T-helper 1 cell (primary cell): ENCODE results near the gene SSR3.
"Not testable (repeated sequence)": the region's sequence is repeated elsewhere in the genome, so short reads cannot be mapped to it uniquely, and the experiment has no call there.

ENCODE experiments used
- DNase-seq, 5 donors: peaks; one replicate each; pipeline ENCODE4 v3.0.0-alpha.2; 2012 to 2020

Gene SSR3

GRCh38 chr3:156575641-156576040 is 20.7 kb upstream of the SSR3 start:
- no peak for DNase-seq

DNA sequence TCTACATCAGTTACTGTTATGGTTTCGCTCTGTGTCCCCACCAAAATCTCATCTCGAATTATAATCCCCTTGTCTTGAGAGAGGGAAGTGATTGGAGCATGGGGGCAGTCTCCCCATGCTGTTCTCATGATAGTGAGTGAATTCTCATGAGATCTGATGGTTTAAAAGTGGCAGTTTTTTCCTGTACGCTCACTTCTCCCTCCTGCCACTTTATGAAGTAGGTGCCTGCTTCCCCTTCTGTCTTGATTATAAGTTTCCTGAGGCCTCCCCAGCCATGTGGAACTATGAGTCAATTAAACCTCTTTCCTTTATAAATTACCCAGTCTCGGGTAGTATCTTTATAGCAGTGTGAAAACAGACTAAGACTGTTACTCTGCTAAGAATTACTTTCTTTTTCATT is 15.0 kb upstream of the SSR3 start:
- not testable (repeated sequence) for DNase-seq

- DNase-seq = not testable (repeated sequence)
Measured at GRCh38 chr3:156569016-156569415, 14.1 kb upstream of the SSR3 start.

DNA sequence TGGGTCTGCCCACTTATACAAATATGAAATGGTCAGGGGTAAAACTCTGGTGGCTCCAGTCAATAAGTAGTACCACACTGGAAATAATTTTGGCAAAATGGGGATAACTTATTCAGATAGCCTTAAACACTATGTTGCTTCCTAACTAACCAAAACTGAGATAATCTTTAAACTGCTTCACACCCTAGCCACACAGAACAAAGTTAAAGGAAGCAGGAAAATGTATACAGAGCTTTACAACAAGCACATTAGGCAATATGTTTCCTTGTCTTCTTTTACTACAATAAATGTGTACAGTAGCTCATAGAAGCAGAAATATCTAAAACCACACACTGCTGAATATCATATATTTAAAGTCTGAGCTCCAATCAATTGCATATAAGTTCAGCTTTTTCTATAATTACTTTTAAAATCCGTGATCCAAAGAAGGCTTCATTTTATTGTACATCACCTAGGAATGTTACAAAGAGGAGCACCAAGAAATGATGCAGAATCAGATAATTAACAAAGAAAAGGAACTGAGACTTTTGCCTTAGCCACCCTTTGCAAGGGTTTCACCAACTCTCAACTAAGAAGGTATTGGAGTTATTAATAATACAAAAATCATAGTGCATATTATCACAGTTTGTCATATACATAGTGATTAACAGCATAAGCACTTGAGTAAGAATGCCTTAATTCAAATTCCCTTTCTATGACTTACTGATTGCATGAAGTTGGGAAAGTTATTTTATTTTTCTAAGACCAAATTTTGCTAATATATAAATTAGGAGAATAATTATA is 9.2 kb upstream of the SSR3 start:
- no peak for DNase-seq

GRCh38 chr3:156562486-156562885 is 7.6 kb upstream of the SSR3 start:
- DNase-seq = not testable (repeated sequence)

- DNase-seq = no peak
Measured at GRCh38 chr3:156561533-156561932, 6.6 kb upstream of the SSR3 start.

DNA sequence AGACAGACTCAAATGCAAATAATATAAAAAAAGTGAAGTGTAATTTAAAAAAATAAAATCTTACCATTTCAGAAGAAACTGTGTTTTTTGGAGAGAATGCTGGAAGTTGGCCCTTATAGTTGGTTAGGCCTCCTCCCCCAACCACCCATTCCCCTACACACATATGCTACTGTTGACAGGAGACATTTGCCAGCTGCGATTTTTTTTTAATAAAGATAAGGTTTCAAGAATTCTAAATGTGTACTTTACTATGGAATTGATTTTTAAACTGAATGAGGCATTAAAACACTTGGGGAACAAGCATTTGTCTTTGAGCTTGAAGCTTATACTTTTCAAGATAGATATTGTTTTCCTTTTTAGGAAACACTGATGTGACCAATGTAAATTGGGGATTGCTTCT is 4.4 kb upstream of the SSR3 start:
- no peak for DNase-seq

GRCh38 chr3:156558389-156558788 is 3.5 kb upstream of the SSR3 start:
- no peak for DNase-seq

DNA sequence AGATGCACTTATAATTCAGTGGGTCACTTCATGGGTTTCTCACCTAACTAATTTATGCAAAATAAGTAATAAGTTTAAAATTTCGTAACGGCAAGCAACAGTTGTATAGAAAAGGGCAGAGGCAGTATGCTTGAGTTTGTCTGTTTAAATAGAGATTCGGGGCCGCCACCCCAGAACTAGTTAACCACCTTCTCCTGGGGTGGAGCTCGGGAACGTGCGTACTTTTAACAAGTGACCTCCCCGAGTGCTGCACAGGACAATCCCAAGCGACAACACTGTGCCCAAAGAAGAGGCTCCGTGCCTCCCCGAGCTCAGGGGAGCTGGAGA is 439 bp downstream of the SSR3 start:
- DNase-seq = no peak

DNA sequence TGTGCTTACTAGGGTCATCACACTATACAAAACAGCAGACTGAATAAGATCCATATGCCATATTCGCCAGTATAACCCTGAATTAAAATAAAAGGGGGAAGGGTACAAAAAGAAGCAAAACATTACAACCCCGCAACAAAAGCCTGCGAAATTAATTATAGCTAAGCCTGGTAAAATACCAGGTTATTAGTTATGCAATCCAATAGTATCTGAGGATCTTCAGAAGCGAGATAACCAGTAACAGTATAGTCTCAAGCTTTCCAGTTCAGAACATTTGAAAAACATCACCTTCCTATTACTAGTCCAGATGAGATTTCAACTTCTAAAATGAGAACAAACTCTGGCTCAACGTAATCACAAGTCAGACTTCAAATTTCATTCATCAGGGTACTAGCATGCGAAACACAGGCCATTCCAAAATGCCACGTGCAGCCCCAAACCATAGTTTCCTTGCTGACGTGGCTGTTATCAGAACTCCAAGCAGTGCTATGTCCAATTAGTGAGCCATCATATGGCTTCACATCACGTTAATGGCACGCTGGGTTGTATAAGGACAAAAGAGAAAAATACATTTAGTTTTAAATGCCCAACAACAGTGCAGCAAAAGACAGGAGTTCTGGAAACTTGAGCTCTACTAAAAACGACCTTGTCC is 1.1 kb downstream of the SSR3 start:
- no peak for DNase-seq

DNA sequence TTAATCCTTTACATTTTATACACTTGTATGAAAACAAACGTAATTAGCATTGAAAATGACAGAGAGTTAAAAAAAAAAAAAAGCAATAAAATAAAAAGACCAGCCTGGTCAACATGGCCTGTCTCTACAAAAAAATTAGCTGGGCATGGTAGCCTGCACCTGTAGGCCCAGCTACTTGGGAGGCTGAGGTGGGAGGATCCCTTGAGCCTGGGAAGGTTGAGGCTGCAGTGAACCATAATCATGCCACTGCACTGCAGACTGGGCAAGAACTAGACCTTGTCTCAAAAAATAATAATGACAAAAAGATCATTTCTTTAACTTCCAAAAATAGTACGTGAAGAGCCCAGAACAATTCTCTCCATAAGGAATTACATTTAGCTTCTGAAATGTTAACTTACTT is 1.9 kb downstream of the SSR3 start:
- DNase-seq = no peak

- DNase-seq = no peak
Measured at GRCh38 chr3:156551746-156552145, 3.2 kb downstream of the SSR3 start.

DNA sequence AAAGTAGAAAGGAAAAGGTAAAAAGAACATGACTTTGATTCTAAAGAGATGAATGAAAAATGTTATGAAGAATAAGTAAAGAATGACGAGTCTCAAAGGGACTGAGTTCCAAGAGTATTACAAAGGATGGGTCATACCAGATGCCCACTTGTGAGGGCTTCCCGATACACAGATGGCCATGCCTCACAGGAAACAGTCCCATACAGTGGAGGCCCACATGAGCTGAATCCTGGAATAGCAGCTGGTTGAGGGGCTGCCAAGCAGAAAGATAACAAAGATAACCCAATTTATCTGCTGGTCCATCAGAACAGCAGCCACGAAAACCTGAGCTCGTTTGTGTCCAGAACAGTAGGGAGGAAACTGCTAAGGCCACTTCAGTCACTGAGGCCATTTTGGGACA is 3.7 kb downstream of the SSR3 start:
- DNase-seq = no peak

DNA sequence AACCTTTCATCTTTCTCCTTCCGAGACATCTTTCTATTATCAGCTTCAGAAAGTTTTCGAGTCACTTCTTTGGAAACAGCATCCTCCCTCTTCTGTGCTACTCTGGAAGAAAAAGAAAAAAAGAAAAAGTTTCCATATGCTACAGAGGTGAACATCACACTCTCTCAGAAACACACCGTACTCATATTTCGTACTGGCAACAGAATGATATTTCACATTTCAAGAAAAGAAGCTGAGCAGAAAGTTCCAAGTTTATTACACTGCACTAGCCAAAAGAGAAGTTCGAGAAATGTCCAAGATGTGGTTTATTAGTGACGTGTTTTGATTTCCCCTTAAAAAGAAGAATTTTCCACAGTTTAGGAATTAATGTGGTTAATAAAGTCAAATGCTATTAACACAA is 6.0 kb downstream of the SSR3 start:
- DNase-seq = no peak

GRCh38 chr3:156548041-156548687 is 6.8 kb downstream of the SSR3 start:
- no peak for DNase-seq

GRCh38 chr3:156547637-156548036 is 7.3 kb downstream of the SSR3 start:
- no peak for DNase-seq

DNA sequence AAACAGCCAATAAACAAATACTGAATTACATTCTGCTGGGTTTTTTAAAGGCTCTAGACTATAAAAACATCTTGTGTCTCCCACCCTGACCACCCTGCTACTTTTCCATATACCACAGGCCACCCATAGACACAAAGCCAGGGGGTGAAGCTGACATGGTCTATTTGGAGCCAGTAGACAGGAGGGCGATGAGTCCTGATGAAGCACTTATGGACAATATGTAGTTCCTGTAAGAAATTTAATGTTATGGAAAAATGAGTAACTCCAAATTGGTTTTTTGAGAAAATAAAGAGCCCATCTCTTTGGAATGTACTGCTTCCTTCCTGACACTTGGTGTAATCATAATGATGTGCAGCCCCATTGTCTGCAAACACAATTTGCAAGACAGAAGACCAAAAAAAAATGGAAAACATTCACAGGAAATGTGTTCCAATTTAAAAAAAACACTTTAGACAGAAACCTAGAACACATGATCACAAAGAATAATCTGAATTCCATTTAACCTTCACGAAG is 11.8 kb downstream of the SSR3 start:
- no peak for DNase-seq

GRCh38 chr3:156542101-156543042 is 12.5 kb downstream of the SSR3 start:
- DNase-seq = no peak

- DNase-seq = no peak
Measured at GRCh38 chr3:156539802-156540201, 15.1 kb downstream of the SSR3 start.

DNA sequence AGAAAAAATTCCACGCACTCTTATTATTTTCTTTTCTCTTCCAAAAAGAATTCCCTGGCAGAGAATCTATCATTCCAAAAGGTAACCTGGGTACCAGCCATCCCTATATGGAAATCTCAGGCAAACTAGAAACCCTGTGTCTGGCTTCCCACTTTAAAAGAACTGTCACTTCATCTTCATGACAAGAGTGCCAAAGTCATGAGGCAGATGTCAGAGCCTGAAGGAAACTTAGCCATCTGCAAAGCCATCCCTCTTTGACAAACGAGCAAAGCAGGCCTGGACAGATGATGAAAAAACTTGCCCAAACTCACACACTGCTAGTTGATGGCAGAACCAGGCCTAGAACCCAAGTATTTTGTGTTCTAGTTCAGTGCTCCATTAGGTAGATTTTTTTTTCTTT is 15.9 kb downstream of the SSR3 start:
- DNase-seq = no peak

DNA sequence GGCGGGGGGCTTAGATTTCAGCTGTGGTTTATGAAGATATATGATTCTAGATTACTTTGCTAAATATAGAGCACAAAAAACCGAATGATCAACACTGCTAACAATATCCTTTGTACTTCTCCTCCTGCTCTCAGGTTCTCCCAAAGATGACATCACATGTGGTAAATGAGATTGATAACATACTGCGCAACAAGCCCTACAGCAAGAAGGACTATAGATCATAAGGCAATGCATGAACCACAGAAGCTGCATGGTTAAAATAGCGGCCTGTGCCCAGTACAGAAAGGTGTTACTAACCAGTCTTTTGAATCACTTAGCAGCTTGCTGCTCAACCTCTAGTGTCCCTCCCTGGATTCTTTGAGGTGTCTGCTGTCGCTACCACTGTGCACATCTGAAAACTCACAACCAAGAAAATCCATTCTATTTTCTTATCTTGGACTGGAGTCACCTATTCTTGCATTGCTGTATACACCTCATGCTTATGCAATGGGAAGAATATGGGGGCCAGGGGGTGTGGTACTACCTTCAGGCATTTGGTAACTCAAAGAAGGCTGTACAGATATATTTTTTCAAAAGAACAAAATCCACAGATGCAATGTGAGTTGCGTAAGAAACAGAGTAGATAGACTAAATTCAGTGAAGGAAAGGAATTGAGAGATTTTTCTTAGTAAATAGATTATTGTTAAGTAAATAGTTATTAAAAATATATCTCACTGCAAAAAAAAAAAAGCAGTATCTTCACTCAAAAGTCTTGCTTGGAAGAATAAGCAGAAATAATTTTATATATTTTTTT is 18.2 kb downstream of the SSR3 start:
- no peak for DNase-seq

- no peak for DNase-seq
Measured at GRCh38 chr3:156535798-156536197, 19.1 kb downstream of the SSR3 start.
